Naive thymus-derived CD8-positive, alpha-beta T cell (primary cell): ENCODE measurements around the gene ROR1. TPM values are rescaled to one million over a fixed set of nuclear protein-coding genes. Genes with fewer than 3 reads are reported as not detected.

Experiments used
- ATAC-seq, 2 donors: fragments of 150-1000 bp; cut with Tn5 transposase in 1 of 2; sonication (Bioruptor Pico), chemical (Tn5 transposase) in 1 of 2; 1 replicate in 1 of 2; 2 replicates in 1 of 2; pipeline ENCODE4 v1.10.0; 2021; ENCODE audit warnings: mild to moderate bottlenecking in 2 of 2, moderate library complexity in 2 of 2
- POLR2A ChIA-PET: fragments of 350-600 bp; sonication (Branson Sonifier 250); formaldehyde crosslinking; loops from one replicate; lab custom pipeline; 2021; ENCODE audit warnings: antibody characterized with exemption; lab: Charles Lee
- DNase-seq, 10 donors: peaks; one replicate each; pipeline versions ENCODE4 v3.0.0 to v3.0.0-alpha.2; 2020 to 2022
- H3K27ac Mint-ChIP-seq, 10 donors: one replicate each; pipeline ENCODE4 v1.8.0; 2020 to 2022; ENCODE audit warnings: mild to moderate bottlenecking in 10 of 10, mixed read lengths in 10 of 10, moderate library complexity in 4 of 10, inconsistent platforms in 1 of 10
- H3K27me3 Mint-ChIP-seq, 5 donors: one replicate each; pipeline ENCODE4 v1.8.0; 2021 to 2022; ENCODE audit warnings: mixed read lengths in 5 of 5
- H3K36me3 Mint-ChIP-seq, 3 donors: one replicate each; pipeline ENCODE4 v1.8.0; 2020 to 2022; ENCODE audit warnings: mixed read lengths in 3 of 3, mild to moderate bottlenecking in 2 of 3, inconsistent platforms in 1 of 3
- H3K4me1 Mint-ChIP-seq, 4 donors: one replicate each; pipeline ENCODE4 v1.8.0; 2021 to 2022; ENCODE audit warnings: mixed read lengths in 4 of 4
- H3K4me3 Mint-ChIP-seq, 10 donors: one replicate each; pipeline ENCODE4 v1.8.0; 2020 to 2022; ENCODE audit warnings: mild to moderate bottlenecking in 10 of 10, mixed read lengths in 10 of 10, moderate library complexity in 6 of 10, inconsistent platforms in 1 of 10
- H3K9me3 Mint-ChIP-seq, 9 donors: one replicate each; pipeline ENCODE4 v1.8.0; 2020 to 2022; ENCODE audit warnings: mixed read lengths in 9 of 9, mild to moderate bottlenecking in 3 of 9, inconsistent platforms in 1 of 9, moderate library complexity in 1 of 9
- polyA plus RNA-seq, 3 donors: library from polyadenylated mRNA; unstranded; fragments of 300-500 nt; fragmentation: Illumina TruSeq; gene quantifications; one replicate each; pipeline ENCODE4 v1.2.3, GENCODE V29; 2021
- total RNA-seq, 8 experiments: library from RNA in 2 of 8; stranded (reverse) in 2 of 8; gene quantifications; one replicate each; pipeline ENCODE4 v1.2.3 and lab custom pipeline; 2021 to 2026

The ROR1 gene
- total and polyA plus RNA-seq, 5 experiments from 2014 or later: 0.44 to 0.80 TPM; not detected in 3

GRCh38 chr1:64107118-64107519 is 333.3 kb downstream of the ROR1 start:
- Mint-ChIP-seq H3K27me3 (peaks cover 5 to 13% (median 7%) of the 10 kb centered on the region in 5 donors), H3K9me3 (peaks cover 0 to 4% (median 0%) of the 10 kb centered on the region in 9 donors), H3K4me1 (no peaks in the 10 kb centered on the region), H3K27ac (no peak overlapping the region), H3K36me3 (no peaks in the 10 kb centered on the region), H3K4me3 (no peak overlapping the region)
- ATAC-seq (no peak), DNase-seq (no peak)
- POLR2A ChIA-PET: no interaction called here

- Mint-ChIP-seq H3K36me3 (no peaks in the 10 kb centered on the region), H3K9me3 (peaks cover 0 to 4% (median 0%) of the 10 kb centered on the region in 9 donors), H3K27me3 (peaks cover 6 to 13% (median 9%) of the 10 kb centered on the region in 5 donors), H3K4me1 (no peaks in the 10 kb centered on the region), H3K4me3 (no peak overlapping the region), H3K27ac (no peak overlapping the region)
- ATAC-seq: no peak
- no peak for DNase-seq
- POLR2A ChIA-PET: no interaction called here
Measured at GRCh38 chr1:64107632-64108031, 333.8 kb downstream of the ROR1 start.

GRCh38 chr1:64110924-64111777 is 337.3 kb downstream of the ROR1 start:
- POLR2A ChIA-PET: no interaction called here
- Mint-ChIP-seq H3K36me3 (no peaks in the 10 kb centered on the region), H3K4me3 (no peak overlapping the region), H3K27ac (no peak overlapping the region), H3K9me3 (no peaks in the 10 kb centered on the region), H3K27me3 (peaks cover 8 to 13% (median 10%) of the 10 kb centered on the region in 5 donors), H3K4me1 (no peaks in the 10 kb centered on the region)
- ATAC-seq (no peak), DNase-seq (no peak)

DNA sequence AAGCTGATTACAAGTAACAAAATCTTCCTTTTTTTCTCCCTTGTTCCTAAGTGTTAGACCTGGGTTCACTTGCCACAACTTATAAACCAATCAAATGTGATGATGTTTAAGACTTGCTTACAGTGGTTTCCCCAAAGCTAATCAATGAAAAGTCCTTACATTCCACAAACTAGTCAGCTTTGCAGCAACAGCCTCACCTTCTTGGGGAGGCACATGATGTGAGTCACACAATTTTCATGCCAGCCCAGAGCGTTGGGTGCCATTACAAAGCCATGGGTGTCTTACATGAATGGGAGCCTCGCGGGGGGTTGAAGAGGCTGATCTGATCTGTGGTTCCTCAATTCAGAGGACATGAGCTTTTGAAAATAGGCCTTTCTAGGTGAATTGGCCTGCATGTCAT is 338.0 kb downstream of the ROR1 start:
- POLR2A ChIA-PET: no interaction called here
- no peak for DNase-seq
- Mint-ChIP-seq H3K27me3 (peaks cover 7 to 10% (median 8%) of the 10 kb centered on the region in 5 donors), H3K4me1 (no peaks in the 10 kb centered on the region), H3K27ac (no peak overlapping the region), H3K4me3 (no peak overlapping the region), H3K36me3 (no peaks in the 10 kb centered on the region), H3K9me3 (no peaks in the 10 kb centered on the region)
- no peak for ATAC-seq

DNA sequence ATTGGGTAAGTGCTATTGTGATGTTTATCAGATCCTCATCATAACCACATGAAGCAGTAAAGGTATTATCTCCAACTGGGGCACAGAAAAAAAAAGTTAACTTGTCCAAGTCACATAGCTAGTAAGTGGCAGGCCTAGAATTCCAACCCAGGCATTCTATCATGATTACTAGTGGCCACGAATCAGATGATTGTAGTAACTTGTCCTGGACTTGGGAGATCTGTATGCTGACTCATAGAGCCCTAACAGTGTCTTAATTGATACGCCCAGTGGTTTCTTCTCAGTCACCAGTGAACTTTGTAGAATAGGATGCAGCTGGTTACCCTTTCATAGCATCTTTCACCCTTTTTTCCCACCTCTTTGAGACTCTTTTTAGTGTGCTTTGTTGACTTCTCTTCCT is 338.5 kb downstream of the ROR1 start:
- DNase-seq (no peak), ATAC-seq (no peak)
- H3K4me3 Mint-ChIP-seq: no peak overlapping the region
- H3K4me1 Mint-ChIP-seq: no peaks in the 10 kb centered on the region
- no peak overlapping the region for H3K27ac Mint-ChIP-seq
- H3K9me3 Mint-ChIP-seq: no peaks in the 10 kb centered on the region
- peaks cover 7 to 10% (median 8%) of the 10 kb centered on the region in 5 donors for H3K27me3 Mint-ChIP-seq
- H3K36me3 Mint-ChIP-seq: no peaks in the 10 kb centered on the region
- POLR2A ChIA-PET: no interaction called here

DNA sequence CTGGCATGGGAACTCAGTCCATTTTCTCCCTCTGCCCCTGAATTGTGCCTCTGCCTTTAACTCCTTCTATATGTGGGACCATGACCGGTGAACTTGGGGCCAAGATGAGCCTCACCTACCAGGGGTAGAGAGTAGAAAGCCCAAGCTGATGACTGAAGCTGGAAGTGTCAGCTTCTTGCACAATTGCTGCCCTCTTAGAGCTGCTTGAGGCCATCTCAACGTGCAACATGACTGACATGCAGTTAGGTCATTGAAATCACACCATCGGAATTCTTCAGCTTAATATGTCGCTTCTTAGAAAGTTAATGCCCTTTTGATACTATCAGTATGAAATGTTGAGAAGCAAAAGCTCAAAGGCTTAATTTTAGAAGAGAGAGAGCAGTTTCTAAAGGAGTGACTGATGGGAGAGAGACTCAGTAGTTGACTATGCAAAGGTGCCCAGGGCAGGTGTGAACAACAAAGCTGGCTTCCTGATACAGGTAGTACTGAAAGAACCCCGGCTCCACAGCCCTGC is 340.3 kb downstream of the ROR1 start:
- POLR2A ChIA-PET: no interaction called here
- DNase-seq (no peak), ATAC-seq (no peak)
- Mint-ChIP-seq H3K27me3 (peaks cover 3 to 10% (median 6%) of the 10 kb centered on the region in 5 donors), H3K36me3 (no peaks in the 10 kb centered on the region), H3K4me1 (no peaks in the 10 kb centered on the region), H3K9me3 (no peaks in the 10 kb centered on the region), H3K4me3 (no peak overlapping the region), H3K27ac (no peak overlapping the region)

GRCh38 chr1:64116537-64116936 is 342.7 kb downstream of the ROR1 start:
- H3K27me3 Mint-ChIP-seq: peaks cover 0 to 13% (median 8%) of the 10 kb centered on the region in 5 donors
- DNase-seq (no peak), ATAC-seq (no peak)
- no peaks in the 10 kb centered on the region for H3K36me3 Mint-ChIP-seq
- H3K4me1 Mint-ChIP-seq: no peaks in the 10 kb centered on the region
- no peaks in the 10 kb centered on the region for H3K9me3 Mint-ChIP-seq
- POLR2A ChIA-PET: no interaction called here
- no peak overlapping the region for H3K4me3 Mint-ChIP-seq
- H3K27ac Mint-ChIP-seq: no peak overlapping the region

- ATAC-seq: no peak
- no peak overlapping the region for H3K27ac Mint-ChIP-seq
- POLR2A ChIA-PET: no interaction called here
Measured at GRCh38 chr1:64117492-64117891, 343.7 kb downstream of the ROR1 start.

DNA sequence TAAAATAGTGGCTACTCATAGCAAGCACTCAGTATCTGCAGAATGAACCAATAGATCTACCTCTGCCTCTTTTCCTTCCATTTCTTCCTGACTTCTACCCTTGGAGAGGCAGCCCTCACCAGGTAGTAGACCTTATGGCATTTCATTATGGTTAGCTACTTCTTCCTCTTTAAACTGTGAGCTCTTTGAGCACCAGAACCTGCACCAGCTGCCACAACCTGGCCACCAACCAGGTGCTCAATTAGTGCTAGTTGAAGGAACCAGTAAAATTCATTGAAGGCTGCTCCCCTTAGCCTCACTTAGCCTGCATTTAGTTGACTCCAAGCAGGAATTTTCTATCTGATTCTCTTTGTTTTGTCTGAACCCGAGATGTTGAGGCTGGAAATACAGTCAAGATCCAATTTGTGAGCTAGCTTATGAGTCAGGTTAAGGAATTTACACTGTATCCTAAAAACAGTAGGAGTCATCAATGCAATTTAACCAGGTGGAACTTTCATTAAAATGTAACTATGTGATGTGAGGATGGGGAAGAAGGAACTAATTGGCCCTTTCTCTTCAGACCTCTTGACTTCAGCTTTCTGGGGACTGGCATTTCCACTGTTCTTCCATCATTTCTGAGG is 348.1 kb downstream of the ROR1 start:
- no peak for DNase-seq
- H3K4me1 Mint-ChIP-seq: no peaks in the 10 kb centered on the region
- no peak overlapping the region for H3K4me3 Mint-ChIP-seq
- peaks cover 0 to 2% (median 0%) of the 10 kb centered on the region in 9 donors for H3K9me3 Mint-ChIP-seq
- ATAC-seq: no peak
- POLR2A ChIA-PET: no interaction called here
- no peak overlapping the region for H3K27ac Mint-ChIP-seq
- peaks cover 0 to 9% (median 9%) of the 10 kb centered on the region in 5 donors for H3K27me3 Mint-ChIP-seq
- no peaks in the 10 kb centered on the region for H3K36me3 Mint-ChIP-seq

More at GRCh38 chr1:64117492-64117891, 343.7 kb downstream of the ROR1 start:
- no peak overlapping the region for H3K4me3 Mint-ChIP-seq
- H3K4me1 Mint-ChIP-seq: no peaks in the 10 kb centered on the region
- H3K27me3 Mint-ChIP-seq: peaks cover 0 to 12% (median 7%) of the 10 kb centered on the region in 5 donors
- H3K36me3 Mint-ChIP-seq: no peaks in the 10 kb centered on the region
- peaks cover 0 to 2% (median 0%) of the 10 kb centered on the region in 9 donors for H3K9me3 Mint-ChIP-seq
- no peak for DNase-seq

- DNase-seq (no peak), ATAC-seq (no peak)
- H3K27me3 Mint-ChIP-seq: peaks cover 0 to 9% (median 9%) of the 10 kb centered on the region in 5 donors
- POLR2A ChIA-PET: no interaction called here
- no peaks in the 10 kb centered on the region for H3K36me3 Mint-ChIP-seq
- no peak overlapping the region for H3K27ac Mint-ChIP-seq
- H3K4me1 Mint-ChIP-seq: no peaks in the 10 kb centered on the region
- peaks cover 0 to 2% (median 0%) of the 10 kb centered on the region in 9 donors for H3K9me3 Mint-ChIP-seq
- H3K4me3 Mint-ChIP-seq: no peak overlapping the region
Measured at GRCh38 chr1:64122588-64122987, 348.8 kb downstream of the ROR1 start.

GRCh38 chr1:64124704-64125440 is 351.1 kb downstream of the ROR1 start:
- Mint-ChIP-seq H3K4me1 (no peaks in the 10 kb centered on the region), H3K4me3 (no peak overlapping the region), H3K36me3 (no peaks in the 10 kb centered on the region), H3K27me3 (peaks cover 0 to 9% (median 9%) of the 10 kb centered on the region in 5 donors), H3K9me3 (peaks cover 0 to 2% (median 0%) of the 10 kb centered on the region in 9 donors), H3K27ac (no peak overlapping the region)
- POLR2A ChIA-PET: no interaction called here
- ATAC-seq (no peak), DNase-seq (no peak)

- H3K9me3 Mint-ChIP-seq: peaks cover 0 to 2% (median 0%) of the 10 kb centered on the region in 9 donors
- no peaks in the 10 kb centered on the region for H3K36me3 Mint-ChIP-seq
- H3K27me3 Mint-ChIP-seq: peaks cover 0 to 6% (median 2%) of the 10 kb centered on the region in 5 donors
- ATAC-seq (no peak), DNase-seq (no peak)
- H3K4me3 Mint-ChIP-seq: no peak overlapping the region
- POLR2A ChIA-PET: no interaction called here
- no peaks in the 10 kb centered on the region for H3K4me1 Mint-ChIP-seq
- no peak overlapping the region for H3K27ac Mint-ChIP-seq
Measured at GRCh38 chr1:64126581-64126980, 352.8 kb downstream of the ROR1 start.
